HepG2 (cell line): ENCODE results near the gene POLN. TPM values are rescaled to one million over a fixed set of nuclear protein-coding genes. Genes with fewer than 3 reads are reported as not detected.

Source experiments
- ARNT2 ChIP-seq: sonication (generic); formaldehyde crosslinking; IDR thresholded peaks from 2 replicates; pipeline ENCODE4 v1.8.0; 2022; ENCODE audit warnings: mild to moderate bottlenecking, low read depth, missing genetic modification reagents, moderate library complexity
- ATF1 ChIP-seq: IDR thresholded peaks from 2 replicates; pipeline ENCODE4 v1.6.1; 2016; ENCODE audit warnings: mild to moderate bottlenecking, control low read depth
- ATF2 ChIP-seq: sonication (generic); formaldehyde crosslinking; IDR thresholded peaks from 2 replicates; pipeline ENCODE4 v1.4.0; 2020; ENCODE audit warnings: missing genetic modification reagents
- ATF4 ChIP-seq, 2 experiments: fragments of 450-650 bp in 1 of 2; sonication (generic) in 1 of 2; formaldehyde crosslinking; IDR thresholded peaks; 2 replicates each; pipeline versions ENCODE4 v1.5.0 to v1.8.0; 2020 to 2022; ENCODE audit warnings: mild to moderate bottlenecking in 1 of 2, missing genetic modification reagents in 1 of 2
- CSRNP1 ChIP-seq: sonication (generic); formaldehyde crosslinking; IDR thresholded peaks from 2 replicates; pipeline ENCODE4 v1.8.1; 2023; ENCODE audit warnings: mild to moderate bottlenecking, missing genetic modification reagents
- E2F5 ChIP-seq: sonication (generic); formaldehyde crosslinking; conservative IDR thresholded peaks from 2 replicates; pipeline ENCODE4 v1.4.0; 2020; ENCODE audit warnings: missing genetic modification reagents
- EEA1 ChIP-seq: sonication (generic); formaldehyde crosslinking; IDR thresholded peaks from 2 replicates; pipeline ENCODE4 v1.5.1; 2020; ENCODE audit warnings: mild to moderate bottlenecking, missing genetic modification reagents, borderline replicate concordance
- FOXO4 ChIP-seq: sonication (generic); formaldehyde crosslinking; conservative IDR thresholded peaks from 2 replicates; pipeline ENCODE4 v1.8.1; 2023; ENCODE audit warnings: missing genetic modification reagents
- HNRNPUL1 ChIP-seq: fragments of 200-400 bp; formaldehyde crosslinking; IDR thresholded peaks from 2 replicates; pipeline ENCODE4 v1.6.1; 2017; ENCODE audit warnings: low read depth, mild to moderate bottlenecking, low read length, moderate library complexity
- KLF15 ChIP-seq: sonication (generic); formaldehyde crosslinking; IDR thresholded peaks from 2 replicates; pipeline ENCODE4 v1.8.1; 2023; ENCODE audit warnings: borderline replicate concordance, mild to moderate bottlenecking, inconsistent platforms, missing genetic modification reagents, mixed read lengths
- REST ChIP-seq, 2 experiments: IDR thresholded peaks; 2 replicates each; pipeline ENCODE4 v1.6.1; 2011 to 2012; ENCODE audit warnings: low read length in 2 of 2, borderline replicate concordance in 1 of 2, low read depth in 1 of 2, mild to moderate bottlenecking in 1 of 2, moderate library complexity in 1 of 2
- SATB2 ChIP-seq: sonication (generic); formaldehyde crosslinking; IDR thresholded peaks from 2 replicates; pipeline ENCODE4 v1.5.0; 2020; ENCODE audit warnings: missing genetic modification reagents
- SCMH1 ChIP-seq: sonication (generic); formaldehyde crosslinking; IDR thresholded peaks from 2 replicates; pipeline ENCODE4 v1.9.0; 2021; ENCODE audit warnings: missing genetic modification reagents, mild to moderate bottlenecking, borderline replicate concordance
- SMARCE1 ChIP-seq: fragments of 450-650 bp; IDR thresholded peaks from 2 replicates; pipeline ENCODE4 v1.6.1; 2017; ENCODE audit warnings: borderline replicate concordance
- SMC3 ChIP-seq: IDR thresholded peaks from 2 replicates; pipeline ENCODE4 v1.6.1; 2011; ENCODE audit warnings: low read length, improper control_type of control experiment
- ZBTB1 ChIP-seq: sonication (generic); formaldehyde crosslinking; IDR thresholded peaks from 2 replicates; pipeline ENCODE4 v1.4.0; 2020; ENCODE audit warnings: missing genetic modification reagents, borderline replicate concordance
- ZFX ChIP-seq: sonication (generic); formaldehyde crosslinking; IDR thresholded peaks from 2 replicates; pipeline ENCODE4 v1.4.0; 2020; ENCODE audit warnings: mild to moderate bottlenecking, low read depth, missing genetic modification reagents, moderate library complexity
- ZNF451 ChIP-seq: sonication (generic); formaldehyde crosslinking; IDR thresholded peaks from 2 replicates; pipeline ENCODE4 v1.5.0; 2020; ENCODE audit warnings: mild to moderate bottlenecking, missing genetic modification reagents
- polyA plus RNA-seq, 8 experiments: library from polyadenylated mRNA; depleted of rRNA in 3 of 8; stranded (reverse) in 7 of 8; unstranded in 1 of 8; fragments of >200 nt; fragmentation: Illumina TruSeq in 4 of 8; extraction: Trizol in 4 of 8; gene quantifications; 2 replicates each; pipeline versions ENCODE4 v1.2.1 to v1.2.3, GENCODE V29; 2011 to 2016; ENCODE audit warnings: low read depth in 4 of 8, missing spikeins in 1 of 8, mixed read lengths in 1 of 8; ENCODE audit not compliant: insufficient read depth in 1 of 8
- total RNA-seq, 5 experiments: library from RNA; depleted of rRNA; stranded (reverse); fragments of >200 nt; fragmentation: Illumina TruSeq; extraction: Trizol; gene quantifications; 2 replicates each; pipeline ENCODE4 v1.2.3, GENCODE V29; 2016; ENCODE audit warnings: low read depth in 1 of 5

The POLN gene
- total and polyA plus RNA-seq, 2 of the 13 experiments (the other 11 are each of a cell fraction or from before 2014, with no cell fraction given) = 0.93 to 1.5 TPM

- TF ChIP-seq SMARCE1 = no peak
- no peak for TF ChIP-seq ATF4 (CRISPR knock-in tag; IDR thresholded peaks at IDR 0.05)
- TF ChIP-seq E2F5 = no peak
- TF ChIP-seq REST (IDR thresholded peaks at IDR 0.05; ENCODE audit: borderline replicate concordance in 1 of 2, low read depth in 1 of 2, low read length in 2 of 2) = no peak
- no peak for TF ChIP-seq ATF1 (CRISPR knock-in tag)
- TF ChIP-seq SCMH1 (CRISPR knock-in tag) = no peak
- no peak for TF ChIP-seq SMC3
- no peak for TF ChIP-seq CSRNP1 (CRISPR knock-in tag)
- TF ChIP-seq HNRNPUL1 = no peak
- no peak for TF ChIP-seq EEA1 (CRISPR knock-in tag)
- no peak for TF ChIP-seq KLF15 (CRISPR knock-in tag)
- no peak for TF ChIP-seq ZBTB1 (CRISPR knock-in tag)
- peak; percentile 49 for TF ChIP-seq ZFX
- TF ChIP-seq FOXO4 = no peak
- no peak for TF ChIP-seq ATF2 (CRISPR knock-in tag)
- TF ChIP-seq ZNF451 (CRISPR knock-in tag) = no peak
- TF ChIP-seq ARNT2 (CRISPR knock-in tag) = no peak
- no peak for TF ChIP-seq SATB2
These were observed 180.5 kb downstream of the POLN start (continued) for GRCh38 chr4:2061186-2062131.
